Measurements from ENCODE around the gene SHMT2.

DNA sequence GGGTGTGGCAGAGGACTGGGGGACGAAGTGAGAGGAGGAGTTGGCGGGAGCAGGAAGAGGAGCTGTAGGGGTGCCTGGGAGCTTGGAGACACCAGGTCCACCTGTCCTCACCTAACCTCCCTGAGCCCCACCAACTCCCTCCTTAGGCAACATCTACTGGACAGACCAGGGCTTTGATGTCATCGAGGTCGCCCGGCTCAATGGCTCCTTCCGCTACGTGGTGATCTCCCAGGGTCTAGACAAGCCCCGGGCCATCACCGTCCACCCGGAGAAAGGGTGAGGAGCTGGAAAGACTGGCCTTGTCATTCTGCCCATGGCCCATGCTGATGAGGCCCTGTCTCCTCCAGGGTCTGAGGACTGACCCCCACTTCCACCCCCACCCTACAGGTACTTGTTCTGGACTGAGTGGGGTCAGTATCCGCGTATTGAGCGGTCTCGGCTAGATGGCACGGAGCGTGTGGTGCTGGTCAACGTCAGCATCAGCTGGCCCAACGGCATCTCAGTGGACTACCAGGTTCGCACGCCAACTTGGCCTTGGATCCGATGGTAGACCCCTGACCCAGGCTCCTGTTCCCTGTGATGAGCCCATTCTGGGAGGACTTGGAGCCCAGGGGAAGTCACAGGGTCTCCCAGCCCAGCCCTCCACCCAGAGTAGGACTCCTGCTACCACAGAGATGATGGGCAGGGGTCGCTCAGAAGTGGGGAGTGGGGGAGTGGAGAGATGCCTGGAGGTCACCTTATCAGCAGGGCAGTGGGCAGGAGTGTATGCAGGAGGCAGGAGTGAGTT lies 45.4 kb upstream of the SHMT2 start:
- TF ChIP-seq, protein P1, sequence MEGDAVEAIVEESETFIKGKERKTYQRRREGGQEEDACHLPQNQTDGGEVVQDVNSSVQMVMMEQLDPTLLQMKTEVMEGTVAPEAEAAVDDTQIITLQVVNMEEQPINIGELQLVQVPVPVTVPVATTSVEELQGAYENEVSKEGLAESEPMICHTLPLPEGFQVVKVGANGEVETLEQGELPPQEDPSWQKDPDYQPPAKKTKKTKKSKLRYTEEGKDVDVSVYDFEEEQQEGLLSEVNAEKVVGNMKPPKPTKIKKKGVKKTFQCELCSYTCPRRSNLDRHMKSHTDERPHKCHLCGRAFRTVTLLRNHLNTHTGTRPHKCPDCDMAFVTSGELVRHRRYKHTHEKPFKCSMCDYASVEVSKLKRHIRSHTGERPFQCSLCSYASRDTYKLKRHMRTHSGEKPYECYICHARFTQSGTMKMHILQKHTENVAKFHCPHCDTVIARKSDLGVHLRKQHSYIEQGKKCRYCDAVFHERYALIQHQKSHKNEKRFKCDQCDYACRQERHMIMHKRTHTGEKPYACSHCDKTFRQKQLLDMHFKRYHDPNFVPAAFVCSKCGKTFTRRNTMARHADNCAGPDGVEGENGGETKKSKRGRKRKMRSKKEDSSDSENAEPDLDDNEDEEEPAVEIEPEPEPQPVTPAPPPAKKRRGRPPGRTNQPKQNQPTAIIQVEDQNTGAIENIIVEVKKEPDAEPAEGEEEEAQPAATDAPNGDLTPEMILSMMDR (IDR thresholded peaks at IDR 0.05), result no peak
- no peak for TF ChIP-seq POLR2A (IDR thresholded peaks at IDR 0.05)

All from uterus (tissue), 2 donors.